H1 (cell line): ENCODE results near the gene ESD. TPM values are rescaled to one million over a fixed set of nuclear protein-coding genes. Genes with fewer than 3 reads are reported as not detected.

Experiments used
- CTCF ChIA-PET: fragments of 300-600 bp; sonication (Branson Sonifier 250); formaldehyde crosslinking; loops from one replicate; lab custom pipeline; 2021; ENCODE audit not compliant: partially characterized antibody; lab: Charles Lee
- POLR2A ChIA-PET: fragments of 300-600 bp; sonication (Branson Sonifier 250); formaldehyde crosslinking; loops from one replicate; lab custom pipeline; 2021; ENCODE audit warnings: inconsistent platforms; ENCODE audit not compliant: partially characterized antibody; lab: Charles Lee
- DNase-seq, 2 experiments: peaks; one replicate each; pipeline versions ENCODE4 v3.0.0 to v3.0.0-alpha.2; 2010 to 2022; ENCODE audit warnings: low spot score in 2 of 2, low read depth in 1 of 2, mixed read lengths in 1 of 2
- FAIRE-seq: peaks from 2 replicates; lab custom pipeline; 2011; peaks lifted over from hg19 to GRCh38; lab: Jason Lieb, UNC
- H2AFZ ChIP-seq: 2 replicates; pipeline ENCODE4 v1.8.1; 2012; ENCODE audit warnings: low read length, inconsistent platforms
- H2AK5ac ChIP-seq: 2 replicates; pipeline ENCODE4 v1.6.1; 2013; ENCODE audit warnings: low read depth, low read length
- H2BK120ac ChIP-seq: replicated peaks from 2 replicates; pipeline ENCODE3; 2013; ENCODE audit warnings: low read depth, low read length, inconsistent platforms
- H2BK12ac ChIP-seq: 2 replicates; pipeline ENCODE4 v1.6.1; 2013; ENCODE audit warnings: low read depth, low read length
- H2BK15ac ChIP-seq: 2 replicates; pipeline ENCODE4 v1.6.1; 2013; ENCODE audit warnings: low read length
- H2BK20ac ChIP-seq: 2 replicates; pipeline ENCODE4 v1.6.1; 2013; ENCODE audit warnings: low read length
- H2BK5ac ChIP-seq: 2 replicates; pipeline ENCODE4 v1.6.1; 2013; ENCODE audit warnings: low read depth, low read length
- H3K14ac ChIP-seq: 2 replicates; pipeline ENCODE4 v1.6.1; 2013; ENCODE audit warnings: inconsistent platforms; ENCODE audit not compliant: insufficient read length
- H3K18ac ChIP-seq: 2 replicates; pipeline ENCODE4 v1.6.1; 2013; ENCODE audit warnings: low read length; ENCODE audit errors: extremely low read depth
- H3K23ac ChIP-seq: 2 replicates; pipeline ENCODE4 v1.6.1; 2013; ENCODE audit warnings: inconsistent platforms; ENCODE audit not compliant: insufficient read length
- H3K23me2 ChIP-seq: 2 replicates; pipeline ENCODE4 v1.6.1; 2013; ENCODE audit warnings: low read depth, low read length
- H3K27ac ChIP-seq: 2 replicates; pipeline ENCODE4 v1.6.1; 2011; ENCODE audit warnings: low read depth, low read length, inconsistent platforms
- H3K27me3 ChIP-seq, 4 experiments: replicated peaks in 1 of 4; 1 replicate in 1 of 4; 2 replicates in 3 of 4; pipeline versions ENCODE4 v1.6.1 to v1.8.1; 2011 to 2013; ENCODE audit warnings: low read length in 3 of 4, mild to moderate bottlenecking in 3 of 4, inconsistent platforms in 2 of 4, mixed read lengths in 2 of 4, moderate library complexity in 1 of 4; ENCODE audit not compliant: control insufficient read depth in 3 of 4, insufficient read depth in 3 of 4; ENCODE audit errors: extremely low read depth in 1 of 4
- H3K36me3 ChIP-seq, 4 experiments: 2 replicates each; pipeline versions ENCODE4 v1.6.1 to v1.8.1; 2011 to 2013; ENCODE audit warnings: mild to moderate bottlenecking in 4 of 4, low read length in 3 of 4, moderate library complexity in 2 of 4, control low read depth in 1 of 4, inconsistent platforms in 1 of 4; ENCODE audit not compliant: insufficient read depth in 4 of 4, control insufficient read depth in 2 of 4
- H3K4ac ChIP-seq: replicated peaks from 2 replicates; pipeline ENCODE3; 2013; ENCODE audit warnings: low read length, low read depth, mixed read lengths, inconsistent platforms; ENCODE audit not compliant: insufficient read length
- H3K4me1 ChIP-seq, 4 experiments: replicated peaks in 1 of 4; 1 replicate in 1 of 4; 2 replicates in 3 of 4; pipeline versions ENCODE4 v1.6.1 to v1.8.1; 2011 to 2013; ENCODE audit warnings: low read length in 3 of 4, inconsistent platforms in 2 of 4, mixed read lengths in 1 of 4; ENCODE audit not compliant: insufficient read depth in 4 of 4, control insufficient read depth in 3 of 4
- H3K4me2 ChIP-seq, 2 experiments: 2 replicates each; pipeline versions ENCODE4 v1.6.1 to v1.8.1; 2011 to 2013; ENCODE audit warnings: low read depth in 2 of 2, low read length in 2 of 2, control low read depth in 1 of 2, inconsistent platforms in 1 of 2, mild to moderate bottlenecking in 1 of 2; ENCODE audit not compliant: insufficient read depth in 1 of 2
- H3K4me3 ChIP-seq, 4 experiments: fragments of 200-600, 300-600 bp in 1 of 4; sonication (generic), shearing (Covaris generic), sonication (Bioruptor Twin) in 1 of 4; 2 replicates each; pipeline versions ENCODE4 v1.5.1 to v1.8.1; 2011 to 2016; ENCODE audit warnings: low read length in 4 of 4, low read depth in 3 of 4, control low read depth in 2 of 4, inconsistent platforms in 2 of 4, mild to moderate bottlenecking in 2 of 4, mixed read lengths in 1 of 4, moderate library complexity in 1 of 4; ENCODE audit not compliant: insufficient read depth in 2 of 4; ENCODE audit errors: extremely low read depth in 1 of 4
- H3K56ac ChIP-seq: replicated peaks from 2 replicates; pipeline ENCODE3; 2013; ENCODE audit warnings: low read depth, mild to moderate bottlenecking, mixed read lengths, low read length, inconsistent platforms; ENCODE audit not compliant: insufficient read length
- H3K79me1 ChIP-seq: 2 replicates; pipeline ENCODE4 v1.6.1; 2013; ENCODE audit warnings: low read depth, low read length, control low read depth
- H3K79me2 ChIP-seq, 2 experiments: 2 replicates each; pipeline versions ENCODE4 v1.6.1 to v1.8.1; 2012 to 2013; ENCODE audit warnings: low read length in 2 of 2, mild to moderate bottlenecking in 2 of 2, inconsistent platforms in 1 of 2; ENCODE audit not compliant: insufficient read depth in 2 of 2, control insufficient read depth in 1 of 2
- H3K9ac ChIP-seq, 4 experiments: replicated peaks in 1 of 4; 1 replicate in 1 of 4; 2 replicates in 3 of 4; pipeline versions ENCODE4 v1.6.1 to v1.8.1; 2011 to 2013; ENCODE audit warnings: low read depth in 3 of 4, low read length in 3 of 4, control low read depth in 2 of 4, mild to moderate bottlenecking in 2 of 4, moderate library complexity in 2 of 4, inconsistent platforms in 1 of 4; ENCODE audit errors: extremely low read depth in 1 of 4
- H3K9me3 ChIP-seq, 2 experiments: 2 replicates each; pipeline versions ENCODE4 v1.6.1 to v1.8.1; 2012 to 2013; ENCODE audit warnings: mild to moderate bottlenecking in 2 of 2, moderate library complexity in 2 of 2, control low read depth in 1 of 2, inconsistent platforms in 1 of 2, low read depth in 1 of 2, low read length in 1 of 2, mixed read lengths in 1 of 2; ENCODE audit not compliant: insufficient read depth in 2 of 2
- H4K20me1 ChIP-seq, 2 experiments: replicated peaks in 1 of 2; 2 replicates each; pipeline versions ENCODE3 to v1.8.1; 2011 to 2013; ENCODE audit warnings: inconsistent platforms in 2 of 2, low read length in 2 of 2, mild to moderate bottlenecking in 1 of 2; ENCODE audit not compliant: insufficient read depth in 2 of 2, control insufficient read depth in 1 of 2
- H4K5ac ChIP-seq: 2 replicates; pipeline ENCODE4 v1.6.1; 2013; ENCODE audit warnings: low read length, low read depth, mixed read lengths, inconsistent platforms; ENCODE audit not compliant: insufficient read length
- H4K8ac ChIP-seq: 2 replicates; pipeline ENCODE4 v1.8.0; 2013; ENCODE audit warnings: mild to moderate bottlenecking, moderate library complexity, low read length, inconsistent platforms; ENCODE audit not compliant: insufficient read depth; ENCODE audit errors: extremely low read depth
- H4K91ac ChIP-seq: replicated peaks from 2 replicates; pipeline ENCODE3; 2013; ENCODE audit warnings: low read length, mixed read lengths, inconsistent platforms; ENCODE audit not compliant: insufficient read length
- FOSL1 ChIP-seq: IDR thresholded peaks from 2 replicates; pipeline ENCODE4 v1.6.1; 2011; ENCODE audit warnings: mild to moderate bottlenecking, low read depth, low read length, moderate library complexity; ENCODE audit not compliant: insufficient read depth
- KDM5A ChIP-seq: fragments of 200-600 bp; IDR thresholded peaks from 2 replicates; pipeline ENCODE4 v1.7.1; 2012; ENCODE audit warnings: mild to moderate bottlenecking, low read length, inconsistent platforms, mixed read lengths
- NANOG ChIP-seq: IDR thresholded peaks from 2 replicates; pipeline ENCODE4 v1.6.1; 2011; ENCODE audit warnings: low read length, low read depth, mild to moderate bottlenecking, inconsistent platforms; ENCODE audit not compliant: insufficient read depth, poor library complexity, severe bottlenecking
- NRF1 ChIP-seq: IDR thresholded peaks from 2 replicates; pipeline ENCODE4 v1.6.1; 2011; ENCODE audit warnings: mild to moderate bottlenecking, low read depth, low read length, improper control_type of control experiment
- SIRT6 ChIP-seq: IDR thresholded peaks from one replicate; pipeline ENCODE4 v1.7.1; 2012; ENCODE audit warnings: low read length, inconsistent platforms
- TAF7 ChIP-seq: optimal IDR thresholded peaks from 2 replicates; pipeline ENCODE3; 2011; ENCODE audit warnings: low read depth, mild to moderate bottlenecking, inconsistent platforms, low read length, moderate library complexity, borderline replicate concordance
- TCF12 ChIP-seq: IDR thresholded peaks from 2 replicates; pipeline ENCODE4 v1.6.1; 2011; ENCODE audit warnings: low read depth, mild to moderate bottlenecking, low read length
- YY1 ChIP-seq: IDR thresholded peaks from 2 replicates; pipeline ENCODE4 v1.6.1; 2011; ENCODE audit warnings: low read depth, mild to moderate bottlenecking, low read length
- polyA plus RNA-seq, 7 experiments: library from polyadenylated mRNA; depleted of rRNA in 3 of 7; stranded (reverse) in 5 of 7; unstranded in 2 of 7; fragments of >200 nt in 5 of 7; fragments of 200-250 nt in 2 of 7; gene quantifications; 1 replicate in 5 of 7; 2 replicates in 1 of 7; 4 replicates in 1 of 7; pipeline versions ENCODE4 v1.2.1 to v1.2.3, GENCODE V29; 2011 to 2013; ENCODE audit warnings: missing spikeins in 2 of 7, mixed read lengths in 2 of 7
- total RNA-seq: library from RNA; stranded (reverse); fragmentation: NEBNext Ultra II Directional; extraction: Animal tissue kit (Norgen Biotek cat#: 25700); gene quantifications from 2 replicates; pipeline ENCODE4 v1.2.1, GENCODE V29; 2021
- TF ChIP-seq, protein P1 (sequence below): IDR thresholded peaks from 2 replicates; pipeline ENCODE4 v1.6.1; 2011; ENCODE audit warnings: low read depth, mild to moderate bottlenecking, low read length; ENCODE audit not compliant: insufficient read depth

ESD gene
- total and polyA plus RNA-seq, 2 of the 8 experiments (the other 6 are each of a cell fraction or from before 2014, with no cell fraction given): 40.3 to 55.8 TPM

DNA sequence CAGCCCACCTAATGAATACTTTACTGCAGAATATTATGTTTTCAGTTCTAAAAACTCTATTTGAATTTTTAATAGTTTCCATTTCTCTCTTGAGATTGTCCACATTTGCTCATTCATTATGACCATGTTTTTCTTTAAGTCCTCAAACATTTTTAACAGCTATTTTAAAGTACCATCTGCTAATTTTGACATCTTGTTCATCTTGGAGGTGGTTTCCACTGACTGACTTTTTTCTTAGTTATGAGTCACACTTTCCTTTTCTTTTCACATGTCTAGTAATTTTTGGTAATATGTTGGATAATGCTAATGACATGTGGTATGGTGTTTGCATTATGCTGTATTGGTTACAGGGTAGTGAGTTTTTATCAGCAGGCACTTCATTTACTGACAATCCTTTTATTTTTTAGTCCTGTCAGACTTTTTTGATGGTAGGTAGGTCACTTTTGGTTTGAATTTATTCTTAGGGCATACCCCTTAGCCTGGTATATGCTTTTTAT is 15.4 kb upstream of the ESD start:
- no peak overlapping the region for H4K8ac ChIP-seq
- H2BK120ac ChIP-seq: no peak overlapping the region
- H2BK5ac ChIP-seq: no peak overlapping the region
- ChIA-PET CTCF (no interaction called here), POLR2A (no interaction called here)
- H4K91ac ChIP-seq: no peak overlapping the region
- no peak overlapping the region for H4K5ac ChIP-seq
- H2BK20ac ChIP-seq: no peak overlapping the region
- no peaks in the 10 kb centered on the region for H3K79me2 ChIP-seq
- H3K4me1 ChIP-seq: no peaks in the 10 kb centered on the region
- no peak overlapping the region for H2AK5ac ChIP-seq
- H3K23me2 ChIP-seq: no peaks in the 10 kb centered on the region
- no peak for TF ChIP-seq FOSL1
- TF ChIP-seq, protein P1, sequence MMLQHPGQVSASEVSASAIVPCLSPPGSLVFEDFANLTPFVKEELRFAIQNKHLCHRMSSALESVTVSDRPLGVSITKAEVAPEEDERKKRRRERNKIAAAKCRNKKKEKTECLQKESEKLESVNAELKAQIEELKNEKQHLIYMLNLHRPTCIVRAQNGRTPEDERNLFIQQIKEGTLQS: no peak
- no peak for TF ChIP-seq KDM5A
- TF ChIP-seq NANOG: no peak
- no peak for TF ChIP-seq SIRT6
- TF ChIP-seq TAF7: no peak
- no peak for TF ChIP-seq YY1
- TF ChIP-seq TCF12: no peak
- TF ChIP-seq NRF1: no peak
- H4K20me1 ChIP-seq: no peaks in the 10 kb centered on the region
- H3K18ac ChIP-seq: no peak overlapping the region
- no peak overlapping the region for H3K4me3 ChIP-seq
- H2BK12ac ChIP-seq: no peak overlapping the region
- H3K9ac ChIP-seq: no peak overlapping the region
- H3K14ac ChIP-seq: no peak overlapping the region
- H2AFZ ChIP-seq: no peak overlapping the region
- H2BK15ac ChIP-seq: no peak overlapping the region
- no peak overlapping the region for H3K27ac ChIP-seq
- H3K36me3 ChIP-seq: no peaks in the 10 kb centered on the region
- no peak overlapping the region for H3K23ac ChIP-seq
- H3K4me2 ChIP-seq: no peak overlapping the region
- H3K9me3 ChIP-seq: peaks cover 2 to 6% of the 10 kb centered on the region in 2 experiments; a peak in 2 of 4 replicates
- FAIRE-seq (no peak), DNase-seq (no peak)
- H3K4ac ChIP-seq: no peak overlapping the region
- H3K79me1 ChIP-seq: no peaks in the 10 kb centered on the region
- no peaks in the 10 kb centered on the region for H3K27me3 ChIP-seq
- no peak overlapping the region for H3K56ac ChIP-seq
